HG03457 (cell line): Measurements from ENCODE around the gene C3orf20.

Experiments used
- ATAC-seq: cut with Tn5 transposase; IDR thresholded peaks from one replicate; pipeline ENCODE4 v1.9.1; 2021; ENCODE audit warnings: moderate number of reproducible peaks; ENCODE audit not compliant: unreplicated experiment

Gene C3orf20

DNA sequence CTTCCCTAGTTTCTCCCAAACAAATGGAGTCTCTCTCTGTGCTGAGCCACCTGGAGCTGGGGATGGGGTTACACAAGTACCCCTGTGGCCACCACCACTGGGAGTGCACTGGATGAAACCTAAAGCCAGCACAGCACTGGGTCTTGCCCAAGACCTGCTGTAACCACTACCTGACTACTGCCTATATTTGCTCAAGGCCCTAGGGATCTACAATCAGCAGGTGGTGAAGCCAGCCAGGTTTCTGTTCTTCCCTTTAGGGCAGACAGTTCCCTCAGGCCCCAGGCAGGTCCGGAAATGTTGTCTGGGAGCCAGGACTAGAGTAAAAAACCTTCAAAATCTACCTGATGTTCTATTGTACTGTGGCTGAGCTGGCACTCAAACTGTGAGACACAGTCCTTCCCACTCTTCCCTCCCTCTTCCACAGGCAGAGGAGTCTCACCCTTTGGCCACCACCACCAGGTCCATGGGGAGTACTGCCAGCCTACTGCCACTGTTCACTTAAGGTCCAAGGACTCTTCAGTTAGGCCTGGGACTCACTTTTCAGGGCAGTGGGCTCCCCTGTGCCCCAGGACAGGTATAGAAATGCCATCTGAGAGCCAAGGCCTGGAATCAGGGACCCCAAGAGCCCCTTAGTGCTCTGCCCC lies 23.8 kb downstream of the C3orf20 start:
- no peak for ATAC-seq

- ATAC-seq: no peak
These were observed 24.7 kb downstream of the C3orf20 start for GRCh38 chr3:14699643-14700042.

GRCh38 chr3:14700891-14701290 lies 25.9 kb downstream of the C3orf20 start:
- ATAC-seq: no peak

DNA sequence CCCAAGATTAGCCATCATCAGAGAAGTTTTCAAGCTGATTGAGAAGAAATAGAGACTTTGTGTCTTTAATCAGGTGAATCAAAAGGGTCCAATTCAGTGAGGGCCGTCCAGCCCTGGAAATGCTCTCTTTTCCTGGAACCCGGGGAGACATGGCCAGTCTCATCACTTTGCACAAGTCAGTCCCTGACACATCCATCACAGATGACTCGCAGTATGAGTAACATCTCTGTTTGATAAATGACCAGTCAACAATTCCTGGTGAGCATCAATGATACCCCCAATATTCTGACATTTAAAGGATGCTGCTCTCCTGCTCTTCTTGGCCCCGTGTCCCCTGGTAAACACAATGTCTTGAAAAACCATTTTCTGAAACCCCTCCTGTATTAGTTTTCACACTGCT lies 26.7 kb downstream of the C3orf20 start:
- ATAC-seq: no peak

- ATAC-seq: no peak
These were observed 28.3 kb downstream of the C3orf20 start for GRCh38 chr3:14703128-14703750.

- no peak for ATAC-seq
These were observed 28.9 kb downstream of the C3orf20 start for GRCh38 chr3:14703791-14704190.

- ATAC-seq: no peak
These were observed 31.2 kb downstream of the C3orf20 start for GRCh38 chr3:14706096-14706495.

GRCh38 chr3:14716591-14716990 lies 41.6 kb downstream of the C3orf20 start:
- no peak for ATAC-seq

- no peak for ATAC-seq
These were observed 42.4 kb downstream of the C3orf20 start for GRCh38 chr3:14717307-14717706.

- no peak for ATAC-seq
These were observed 43.6 kb downstream of the C3orf20 start for GRCh38 chr3:14718539-14718938.

DNA sequence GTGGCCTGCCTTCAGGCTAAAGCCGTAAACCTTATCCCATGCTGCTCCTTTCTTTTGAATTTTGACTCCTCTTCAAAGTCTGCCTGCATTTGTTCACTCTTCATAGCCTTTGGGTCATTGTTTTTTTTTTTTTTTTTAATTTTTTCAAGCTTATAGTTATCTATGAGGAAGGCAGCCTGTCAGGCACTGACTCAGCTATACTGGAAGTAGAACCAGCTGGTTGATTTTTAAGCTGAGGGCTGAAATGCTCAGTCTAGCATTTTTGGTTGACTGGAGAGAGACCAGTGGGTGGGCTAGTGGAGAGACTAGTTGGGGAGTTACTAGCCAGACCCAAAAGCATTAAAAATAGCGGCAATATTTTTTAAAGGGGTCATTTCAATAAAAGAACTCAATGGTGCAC lies 44.1 kb downstream of the C3orf20 start:
- ATAC-seq: no peak

DNA sequence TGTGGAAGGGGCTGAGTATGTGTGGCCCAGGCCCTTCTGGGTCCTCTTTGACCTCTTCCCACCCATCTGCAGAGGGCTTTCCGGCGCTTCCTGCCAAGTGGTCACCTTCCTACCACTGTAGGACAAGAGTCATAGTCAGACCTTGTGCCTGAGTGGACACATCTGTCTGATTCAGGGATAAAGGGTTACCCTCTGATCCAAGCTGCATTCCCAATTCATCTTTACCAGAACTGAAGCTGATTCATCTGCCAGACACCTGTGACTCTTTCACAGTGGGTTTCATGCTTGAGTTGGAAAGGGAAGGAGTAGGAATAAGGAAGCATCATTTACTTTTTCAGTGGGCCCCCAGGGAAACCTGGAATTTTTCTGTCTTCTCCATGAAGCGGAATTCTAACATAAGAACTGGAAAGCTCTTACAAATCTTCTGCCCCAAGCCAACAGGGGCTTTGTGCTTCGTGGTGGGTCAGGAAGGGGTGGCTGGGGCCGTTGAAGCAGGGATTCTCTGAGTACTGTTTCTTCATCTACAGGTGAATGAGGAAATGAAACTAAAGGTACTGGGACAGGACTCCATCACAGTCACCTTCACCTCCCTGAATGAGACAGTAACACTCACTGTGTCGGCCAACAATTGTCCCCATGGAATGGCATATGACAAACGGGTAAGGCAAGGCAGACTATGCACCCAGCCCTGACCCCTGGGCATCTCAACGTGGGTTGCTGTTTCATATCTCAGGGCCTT lies 46.4 kb downstream of the C3orf20 start:
- ATAC-seq: no peak

- ATAC-seq: no peak
These were observed 50.1 kb downstream of the C3orf20 start for GRCh38 chr3:14725013-14725412.

DNA sequence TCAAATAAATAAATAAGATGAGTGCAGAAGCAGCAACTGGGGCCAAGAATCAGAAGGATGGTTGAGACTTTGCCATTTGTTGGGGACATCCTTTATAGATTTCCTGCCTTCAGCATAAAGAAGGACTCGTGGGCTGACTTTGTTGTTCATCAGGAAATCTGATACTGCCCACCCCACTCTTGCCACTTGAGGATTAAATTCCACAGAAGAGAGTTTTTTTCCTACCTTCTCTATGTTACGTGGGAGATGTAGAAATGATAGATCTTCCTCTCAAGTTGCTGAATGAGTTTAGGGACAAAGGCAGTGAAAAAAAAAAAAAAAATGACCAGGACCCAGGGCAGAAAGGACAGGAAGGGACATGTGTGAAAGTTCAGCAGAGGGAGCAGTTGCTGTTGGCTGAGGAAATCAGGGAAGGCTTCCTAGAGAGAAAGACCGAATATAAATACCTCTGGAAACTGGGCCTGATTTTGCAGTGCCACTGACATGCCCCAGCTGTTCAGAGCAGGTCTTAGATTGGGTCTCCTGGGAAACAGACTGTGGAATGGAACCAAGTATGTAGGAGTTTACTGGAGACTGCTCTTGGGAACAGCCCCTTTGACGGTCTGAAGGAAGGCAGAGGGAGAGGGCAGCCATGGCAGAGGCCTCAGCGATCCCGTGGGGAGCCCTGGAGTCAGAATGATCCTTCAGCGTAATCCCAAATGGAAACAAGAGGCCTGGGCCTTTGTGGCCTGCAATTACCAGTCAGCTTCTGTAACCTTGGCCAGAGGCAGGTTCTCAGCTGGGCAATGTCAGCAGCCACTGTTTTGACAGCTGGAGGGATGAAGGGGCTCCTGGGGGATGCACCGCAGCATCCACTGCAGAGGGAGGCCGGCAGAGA lies 50.9 kb downstream of the C3orf20 start:
- no peak for ATAC-seq

GRCh38 chr3:14726441-14726780 lies 51.5 kb downstream of the C3orf20 start:
- ATAC-seq: no peak

DNA sequence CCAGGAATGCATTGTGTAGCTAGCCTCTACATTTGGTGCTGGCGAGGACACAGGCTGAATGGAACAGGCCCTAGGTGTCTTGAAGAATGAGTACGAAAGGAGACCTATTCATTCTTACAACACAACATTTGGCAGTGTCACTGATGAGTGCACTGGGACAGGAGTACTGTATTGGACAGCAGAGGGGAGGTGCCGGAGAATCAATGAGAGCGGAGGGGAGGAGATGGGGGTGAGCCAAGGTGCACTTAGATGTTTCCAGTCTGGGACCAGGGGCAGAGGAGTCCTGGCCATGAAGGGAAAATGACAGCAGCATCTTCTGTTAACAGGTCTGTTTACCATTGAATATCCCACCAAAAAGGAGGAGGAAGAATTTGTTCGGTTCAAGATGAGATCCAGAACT lies 53.2 kb downstream of the C3orf20 start:
- no peak for ATAC-seq

GRCh38 chr3:14730703-14731382 lies 55.9 kb downstream of the C3orf20 start:
- ATAC-seq: no peak

- ATAC-seq: no peak
These were observed 66.0 kb downstream of the C3orf20 start for GRCh38 chr3:14740983-14741382.

- no peak for ATAC-seq
These were observed 66.6 kb downstream of the C3orf20 start for GRCh38 chr3:14741510-14741909.

- ATAC-seq: no peak
These were observed 69.6 kb downstream of the C3orf20 start for GRCh38 chr3:14744556-14744955.

DNA sequence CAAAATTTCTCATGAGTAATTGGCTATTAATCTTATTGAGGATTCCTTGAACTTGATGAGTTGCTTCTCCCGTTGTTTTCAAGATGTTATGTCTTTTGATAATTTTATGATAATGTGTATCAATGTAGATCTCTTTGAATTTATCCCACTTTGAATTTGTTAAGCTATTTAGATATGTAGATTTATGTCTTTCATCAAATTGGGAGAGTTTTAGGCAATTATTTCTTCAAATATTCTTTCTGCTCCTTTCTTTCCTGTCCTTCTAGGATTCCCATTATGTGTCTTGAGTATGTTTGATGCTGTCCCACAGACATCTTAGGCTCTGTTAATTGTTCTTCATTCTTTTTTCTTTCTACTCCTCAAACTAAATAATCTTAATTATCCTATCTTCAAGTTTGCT lies 75.7 kb downstream of the C3orf20 start:
- ATAC-seq: no peak
